Progenitor cell of endocrine pancreas (in vitro differentiated cells): Measurements from ENCODE around the gene STARD3. TPM values are rescaled to one million over a fixed set of nuclear protein-coding genes. Genes with fewer than 3 reads are reported as not detected.

Experiments
- DNase-seq: peaks from one replicate; pipeline ENCODE4 v3.0.0; 2021; ENCODE audit warnings: low spot score; ENCODE audit not compliant: unreplicated experiment
- H3K27ac Mint-ChIP-seq: 2 replicates; pipeline ENCODE4 v1.8.0; 2021; ENCODE audit warnings: mild to moderate bottlenecking, moderate library complexity, mixed read lengths
- H3K27me3 Mint-ChIP-seq: 2 replicates; pipeline ENCODE4 v1.8.0; 2021; ENCODE audit warnings: mixed read lengths
- H3K36me3 Mint-ChIP-seq: 2 replicates; pipeline ENCODE4 v1.8.0; 2022; ENCODE audit warnings: mixed read lengths; ENCODE audit not compliant: insufficient read depth
- H3K4me1 Mint-ChIP-seq: 2 replicates; pipeline ENCODE4 v1.8.0; 2021; ENCODE audit warnings: low read depth, mixed read lengths
- H3K4me3 Mint-ChIP-seq: 2 replicates; pipeline ENCODE4 v1.8.0; 2021; ENCODE audit warnings: low read depth, mild to moderate bottlenecking, moderate library complexity, mixed read lengths
- H3K9me3 Mint-ChIP-seq: 2 replicates; pipeline ENCODE4 v1.8.0; 2021; ENCODE audit warnings: low read depth, mixed read lengths
- total RNA-seq: library from RNA; stranded (reverse); gene quantifications from 2 replicates; pipeline ENCODE4 v1.2.1, GENCODE V29; 2021
- TF ChIP-seq, protein P1 (sequence below): fragments of 200-600 bp; sonication (generic); IDR thresholded peaks from one replicate; pipeline ENCODE4 v1.5.0; 2021; ENCODE audit warnings: antibody characterized with exemption, mild to moderate bottlenecking; ENCODE audit not compliant: unreplicated experiment

STARD3 gene
- total RNA-seq, 1 donor from 2014 or later = 57.0 TPM

DNA sequence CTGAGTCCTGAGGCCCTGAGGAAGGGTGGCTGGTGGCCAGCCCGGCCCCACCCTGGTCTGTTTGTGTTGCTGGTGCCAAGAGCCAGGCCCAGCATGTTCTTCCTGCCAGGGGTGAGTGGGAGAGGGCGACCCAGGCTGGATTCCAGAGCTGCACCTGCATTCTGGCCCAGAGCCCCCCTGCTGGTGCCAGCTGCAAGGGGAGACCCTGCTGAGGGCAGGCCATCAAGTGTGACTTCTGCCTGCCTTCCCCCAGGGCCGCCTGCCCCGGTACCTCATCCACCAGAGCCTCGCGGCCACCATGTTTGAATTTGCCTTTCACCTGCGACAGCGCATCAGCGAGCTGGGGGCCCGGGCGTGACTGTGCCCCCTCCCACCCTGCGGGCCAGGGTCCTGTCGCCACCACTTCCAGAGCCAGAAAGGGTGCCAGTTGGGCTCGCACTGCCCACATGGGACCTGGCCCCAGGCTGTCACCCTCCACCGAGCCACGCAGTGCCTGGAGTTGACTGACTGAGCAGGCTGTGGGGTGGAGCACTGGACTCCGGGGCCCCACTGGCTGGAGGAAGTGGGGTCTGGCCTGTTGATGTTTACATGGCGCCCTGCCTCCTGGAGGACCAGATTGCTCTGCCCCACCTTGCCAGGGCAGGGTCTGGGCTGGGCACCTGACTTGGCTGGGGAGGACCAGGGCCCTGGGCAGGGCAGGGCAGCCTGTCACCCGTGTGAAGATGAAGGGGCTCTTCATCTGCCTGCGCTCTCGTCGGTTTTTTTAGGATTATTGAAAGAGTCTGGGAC is 25.8 kb downstream of the STARD3 start:
- Mint-ChIP-seq H3K4me3 (no peak overlapping the region), H3K4me1 (peaks cover 6% of the 10 kb centered on the region), H3K27ac (no peak overlapping the region), H3K36me3 (peaks cover 1% of the 10 kb centered on the region), H3K9me3 (no peaks in the 10 kb centered on the region), H3K27me3 (peaks cover 25% of the 10 kb centered on the region)
- TF ChIP-seq, protein P1, sequence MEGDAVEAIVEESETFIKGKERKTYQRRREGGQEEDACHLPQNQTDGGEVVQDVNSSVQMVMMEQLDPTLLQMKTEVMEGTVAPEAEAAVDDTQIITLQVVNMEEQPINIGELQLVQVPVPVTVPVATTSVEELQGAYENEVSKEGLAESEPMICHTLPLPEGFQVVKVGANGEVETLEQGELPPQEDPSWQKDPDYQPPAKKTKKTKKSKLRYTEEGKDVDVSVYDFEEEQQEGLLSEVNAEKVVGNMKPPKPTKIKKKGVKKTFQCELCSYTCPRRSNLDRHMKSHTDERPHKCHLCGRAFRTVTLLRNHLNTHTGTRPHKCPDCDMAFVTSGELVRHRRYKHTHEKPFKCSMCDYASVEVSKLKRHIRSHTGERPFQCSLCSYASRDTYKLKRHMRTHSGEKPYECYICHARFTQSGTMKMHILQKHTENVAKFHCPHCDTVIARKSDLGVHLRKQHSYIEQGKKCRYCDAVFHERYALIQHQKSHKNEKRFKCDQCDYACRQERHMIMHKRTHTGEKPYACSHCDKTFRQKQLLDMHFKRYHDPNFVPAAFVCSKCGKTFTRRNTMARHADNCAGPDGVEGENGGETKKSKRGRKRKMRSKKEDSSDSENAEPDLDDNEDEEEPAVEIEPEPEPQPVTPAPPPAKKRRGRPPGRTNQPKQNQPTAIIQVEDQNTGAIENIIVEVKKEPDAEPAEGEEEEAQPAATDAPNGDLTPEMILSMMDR = no peak
- DNase-seq = no peak

DNA sequence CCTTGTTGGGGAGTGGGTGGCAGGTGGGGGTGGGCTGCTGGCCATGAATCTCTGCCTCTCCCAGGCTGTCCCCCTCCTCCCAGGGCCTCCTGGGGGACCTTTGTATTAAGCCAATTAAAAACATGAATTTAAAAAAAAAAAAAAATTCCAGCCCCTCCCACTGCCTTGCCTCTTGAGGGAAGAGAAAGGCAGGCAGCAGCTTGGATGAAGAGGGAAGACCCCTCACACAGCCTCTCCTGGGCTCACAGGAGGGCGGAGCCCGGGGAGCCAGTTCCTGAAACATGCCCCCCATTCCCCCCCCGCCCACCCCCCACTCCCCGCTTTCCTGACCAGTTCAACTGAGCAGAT is 26.4 kb downstream of the STARD3 start:
- H3K27ac Mint-ChIP-seq = no peak overlapping the region
- H3K9me3 Mint-ChIP-seq = no peaks in the 10 kb centered on the region
- peaks cover 25% of the 10 kb centered on the region for H3K27me3 Mint-ChIP-seq
- peaks cover 1% of the 10 kb centered on the region for H3K36me3 Mint-ChIP-seq
- TF ChIP-seq, protein P1 = no peak
- H3K4me1 Mint-ChIP-seq = peaks cover 6% of the 10 kb centered on the region
- no peak for DNase-seq
- H3K4me3 Mint-ChIP-seq = no peak overlapping the region

DNA sequence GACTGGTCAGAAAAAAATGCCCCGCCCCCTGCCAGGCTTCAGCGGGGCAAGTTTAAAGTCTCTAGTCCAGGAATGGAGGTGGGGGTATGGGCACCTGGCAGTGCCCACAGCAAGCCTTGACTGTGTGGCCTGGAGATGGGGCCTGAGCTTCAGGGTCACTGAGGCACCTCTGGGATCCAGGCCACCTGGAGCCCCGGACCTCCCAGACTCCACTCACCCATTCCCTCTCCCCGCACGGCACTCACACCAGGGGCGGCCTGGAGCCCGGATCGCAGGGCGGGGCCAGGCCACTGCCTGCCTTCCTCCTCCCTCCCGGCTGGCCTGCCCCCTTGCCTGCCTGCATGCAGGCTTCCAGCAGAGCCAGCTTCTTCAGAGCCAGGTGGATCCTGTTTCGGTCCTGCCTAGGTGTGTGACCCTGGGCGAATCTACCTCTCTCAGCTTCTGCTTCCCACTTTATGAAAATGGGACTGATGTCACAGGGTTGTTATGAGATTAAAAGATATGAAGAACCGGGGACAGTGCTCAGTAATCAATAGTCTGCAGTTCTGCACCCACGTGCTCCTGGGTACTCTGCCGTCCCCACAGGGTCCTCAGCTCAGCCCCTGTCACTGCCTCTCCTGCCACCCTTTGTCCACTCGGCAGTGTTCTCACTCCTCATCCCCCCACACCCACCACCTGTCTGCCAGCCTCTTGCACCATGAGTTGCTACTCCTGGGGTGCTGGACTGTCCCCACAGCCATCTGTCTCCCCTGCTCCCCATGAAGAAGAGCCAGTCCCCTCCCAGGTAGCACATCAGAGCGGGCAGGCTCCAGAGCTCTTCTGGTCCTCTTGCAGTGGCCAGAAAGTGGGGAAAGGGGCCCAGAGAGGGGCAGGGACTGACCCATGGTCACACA is 27.0 kb downstream of the STARD3 start:
- no peak for DNase-seq
- TF ChIP-seq, protein P1 = no peak
- peaks cover 1% of the 10 kb centered on the region for H3K36me3 Mint-ChIP-seq
- H3K27ac Mint-ChIP-seq = no peak overlapping the region
- no peak overlapping the region for H3K4me3 Mint-ChIP-seq
- H3K4me1 Mint-ChIP-seq = peaks cover 9% of the 10 kb centered on the region
- peaks cover 30% of the 10 kb centered on the region for H3K27me3 Mint-ChIP-seq
- no peaks in the 10 kb centered on the region for H3K9me3 Mint-ChIP-seq

DNA sequence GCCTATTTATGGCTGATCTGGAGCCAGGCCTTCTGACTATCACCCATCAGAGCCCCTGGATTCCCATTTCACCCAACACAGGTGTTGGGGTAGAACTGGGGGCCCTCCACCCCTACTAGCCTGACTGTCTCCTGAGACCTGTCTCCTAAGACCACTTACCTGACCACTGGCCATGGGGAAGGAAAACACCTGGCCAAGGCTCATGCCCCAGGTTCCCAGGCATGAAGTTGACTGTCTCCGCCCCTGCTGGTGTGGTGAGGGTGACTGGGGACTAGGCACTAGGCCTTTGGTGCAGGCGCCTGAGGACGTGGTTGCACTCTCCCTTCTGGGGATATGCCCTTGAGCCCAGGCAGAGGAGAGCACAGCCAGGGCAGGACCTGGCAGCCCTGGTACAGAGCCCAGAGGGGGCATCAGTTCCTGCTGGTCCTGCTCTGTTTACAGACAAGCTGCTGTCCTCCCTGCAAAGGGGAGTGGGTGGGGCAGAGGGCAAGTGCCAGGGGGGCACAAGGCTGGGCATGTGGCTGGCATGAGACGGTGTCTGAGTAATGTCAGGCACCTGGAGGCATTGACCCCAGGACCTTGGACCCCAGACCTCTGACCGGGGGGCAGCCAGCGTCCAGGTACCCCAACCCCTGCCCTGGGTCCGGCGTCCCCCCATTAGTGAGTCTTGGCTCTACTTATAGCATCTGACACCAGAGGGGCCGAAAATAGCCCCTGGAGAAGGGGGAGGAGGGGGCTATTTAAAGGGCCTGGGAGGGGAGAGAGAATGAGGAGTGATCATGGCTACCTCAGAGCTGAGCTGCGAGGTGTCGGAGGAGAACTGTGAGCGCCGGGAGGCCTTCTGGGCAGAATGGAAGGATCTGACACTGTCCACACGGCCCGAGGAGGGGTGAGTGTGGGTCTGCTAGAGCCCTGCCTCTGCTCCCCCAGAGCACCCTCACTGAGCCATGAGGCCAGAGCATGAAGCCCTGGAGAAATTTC is 27.9 kb downstream of the STARD3 start, which contains the start of gene TCAP:
TSS of gene TCAP (plus strand) at position 769 of the 981 bp plus-strand sequence. CDS start at position 780, 11 bp downstream.
- H3K27me3 Mint-ChIP-seq = peaks cover 37% of the 10 kb centered on the region
- no peak within 1 kb of the TSS for H3K4me3 Mint-ChIP-seq
- peaks cover 1% of the 10 kb centered on the region for H3K36me3 Mint-ChIP-seq
- peaks cover 9% of the 10 kb centered on the region for H3K4me1 Mint-ChIP-seq
- H3K27ac Mint-ChIP-seq = no peak within 1 kb of the TSS
- TF ChIP-seq, protein P1 = no peak
- DNase-seq = no peak
- no peaks in the 10 kb centered on the region for H3K9me3 Mint-ChIP-seq
